Spleen (tissue), 7 donors: ENCODE measurements around the gene PDCD4.

Experiments used
- CTCF ChIP-seq, 11 experiments: fragments of 200-600 bp in 7 of 11; fragments of 450-650 bp in 4 of 11; sonication (generic) in 4 of 11; IDR thresholded peaks in 8 of 11; conservative IDR thresholded peaks in 3 of 11; 1 replicate in 7 of 11; 2 replicates in 4 of 11; pipeline versions ENCODE4 v1.4.0 to v1.8.0; 2016 to 2021; ENCODE audit warnings: antibody characterized with exemption in 11 of 11, inconsistent platforms in 4 of 11, mild to moderate bottlenecking in 1 of 11
- POLR2A ChIP-seq, 3 donors: fragments of 450-650 bp; IDR thresholded peaks; one replicate each; pipeline ENCODE4 v1.5.1; 2017; ENCODE audit warnings: antibody characterized with exemption in 3 of 3, mild to moderate bottlenecking in 1 of 3
- POLR2AphosphoS5 ChIP-seq, 3 donors: sonication (generic); formaldehyde crosslinking; IDR thresholded peaks; one replicate each; pipeline ENCODE4 v1.5.1; 2017; ENCODE audit warnings: antibody characterized with exemption in 3 of 3
- donor health status: DM: no; HTN: no; CAD: no; lungs with moderate emphysema.
- donor health status: DM: no; HTN: no; CAD: no.
- donor health status: DM: no; HTN: no; CAD: no.

- TF ChIP-seq CTCF (IDR thresholded peaks at IDR 0.05 in 8 of 11, conservative IDR thresholded peaks at IDR 0.05 in 3 of 11) (no peak), POLR2A (IDR thresholded peaks at IDR 0.05) (no peak), POLR2AphosphoS5 (IDR thresholded peaks at IDR 0.05) (no peak)
Observed at GRCh38 chr10:110931769-110932381, 60.1 kb downstream of the PDCD4 start.
